NCI-H524 treated with DMSO at 0.1 percent for 48 hours (cell line): Measurements from ENCODE around the gene KDM4B.
"Not testable (repeated sequence)": the region's sequence is repeated elsewhere in the genome, so short reads cannot be mapped to it uniquely, and the experiment has no call there.

Source experiments
- DNase-seq: peaks from one replicate; lab custom pipeline; 2025; lab: John Stamatoyannopoulos, UW

The KDM4B gene

GRCh38 chr19:5150902-5151741 lies 182.2 kb downstream of the KDM4B start:
- DNase-seq: peak; percentile 62

DNA sequence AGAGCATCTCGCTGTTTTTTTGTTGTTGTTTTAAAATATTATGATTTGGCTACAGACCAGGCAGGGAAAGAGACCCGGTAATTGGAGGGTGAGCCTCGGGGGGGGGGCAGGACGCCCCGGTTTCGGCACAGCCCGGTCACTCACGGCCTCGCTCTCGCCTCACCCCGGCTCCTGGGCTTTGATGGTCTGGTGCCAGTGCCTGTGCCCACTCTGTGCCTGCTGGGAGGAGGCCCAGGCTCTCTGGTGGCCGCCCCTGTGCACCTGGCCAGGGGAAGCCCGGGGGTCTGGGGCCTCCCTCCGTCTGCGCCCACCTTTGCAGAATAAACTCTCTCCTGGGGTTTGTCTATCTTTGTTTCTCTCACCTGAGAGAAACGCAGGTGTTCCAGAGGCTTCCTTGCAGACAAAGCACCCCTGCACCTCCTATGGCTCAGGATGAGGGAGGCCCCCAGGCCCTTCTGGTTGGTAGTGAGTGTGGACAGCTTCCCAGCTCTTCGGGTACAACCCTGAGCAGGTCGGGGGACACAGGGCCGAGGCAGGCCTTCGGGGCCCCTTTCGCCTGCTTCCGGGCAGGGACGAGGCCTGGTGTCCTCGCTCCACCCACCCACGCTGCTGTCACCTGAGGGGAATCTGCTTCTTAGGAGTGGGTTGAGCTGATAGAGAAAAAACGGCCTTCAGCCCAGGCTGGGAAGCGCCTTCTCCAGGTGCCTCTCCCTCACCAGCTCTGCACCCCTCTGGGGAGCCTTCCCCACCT lies 183.3 kb downstream of the KDM4B start:
- DNase-seq: no peak

DNA sequence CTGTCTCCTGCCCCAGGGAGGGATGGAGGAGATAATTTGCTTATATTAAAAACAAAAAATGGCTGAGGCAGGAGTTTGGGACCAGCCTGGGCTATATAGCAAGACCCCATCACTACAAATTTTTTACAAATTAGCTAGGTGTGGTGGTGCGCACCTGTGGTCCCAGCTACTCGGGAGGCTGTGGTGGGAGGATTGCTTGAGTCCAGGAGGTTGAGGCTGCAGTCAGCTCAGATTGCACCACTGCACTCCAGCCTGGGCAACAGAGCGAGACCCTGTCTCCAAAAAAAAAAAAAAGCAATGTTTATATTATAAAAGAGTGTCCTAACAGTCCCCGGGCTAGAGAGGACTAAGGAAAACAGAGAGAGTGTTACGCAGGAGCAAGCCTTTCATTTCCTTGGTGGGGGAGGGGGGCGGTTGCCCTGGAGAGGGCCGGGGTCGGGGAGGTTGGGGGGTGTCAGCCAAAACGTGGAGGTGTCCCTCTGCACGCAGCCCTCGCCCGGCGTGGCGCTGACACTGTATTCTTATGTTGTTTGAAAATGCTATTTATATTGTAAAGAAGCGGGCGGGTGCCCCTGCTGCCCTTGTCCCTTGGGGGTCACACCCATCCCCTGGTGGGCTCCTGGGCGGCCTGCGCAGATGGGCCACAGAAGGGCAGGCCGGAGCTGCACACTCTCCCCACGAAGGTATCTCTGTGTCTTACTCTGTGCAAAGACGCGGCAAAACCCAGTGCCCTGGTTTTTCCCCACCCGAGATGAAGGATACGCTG lies 184.0 kb downstream of the KDM4B start:
- DNase-seq: no peak

DNA sequence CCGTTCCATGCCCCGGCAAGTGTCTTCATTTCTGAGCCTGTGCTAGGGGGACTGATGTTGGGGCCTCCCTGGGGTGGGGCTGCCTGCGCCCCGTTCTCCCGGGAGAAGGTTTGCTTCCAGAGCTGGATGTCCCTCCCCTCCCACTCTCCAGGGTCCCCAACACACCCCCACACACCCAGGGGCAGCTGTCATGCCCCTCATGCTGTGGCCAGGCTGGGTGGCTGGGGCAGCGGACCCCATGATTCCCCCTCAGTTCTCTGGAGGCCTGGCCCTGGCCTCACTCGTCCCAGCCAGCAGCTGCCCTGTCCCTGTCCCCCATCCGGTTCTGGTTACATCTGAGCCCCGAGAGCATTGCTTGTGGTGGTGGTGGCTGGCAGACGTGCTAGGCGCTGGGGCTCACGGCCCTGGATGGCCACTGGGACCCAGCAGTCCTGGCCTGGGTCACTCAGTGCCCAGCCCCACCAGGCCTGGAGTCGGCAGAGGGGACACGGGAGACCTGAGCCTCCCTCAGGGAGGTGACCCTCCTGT lies 184.8 kb downstream of the KDM4B start:
- no peak for DNase-seq

- no peak for DNase-seq
Observed at GRCh38 chr19:5154129-5154798, 185.4 kb downstream of the KDM4B start.

DNA sequence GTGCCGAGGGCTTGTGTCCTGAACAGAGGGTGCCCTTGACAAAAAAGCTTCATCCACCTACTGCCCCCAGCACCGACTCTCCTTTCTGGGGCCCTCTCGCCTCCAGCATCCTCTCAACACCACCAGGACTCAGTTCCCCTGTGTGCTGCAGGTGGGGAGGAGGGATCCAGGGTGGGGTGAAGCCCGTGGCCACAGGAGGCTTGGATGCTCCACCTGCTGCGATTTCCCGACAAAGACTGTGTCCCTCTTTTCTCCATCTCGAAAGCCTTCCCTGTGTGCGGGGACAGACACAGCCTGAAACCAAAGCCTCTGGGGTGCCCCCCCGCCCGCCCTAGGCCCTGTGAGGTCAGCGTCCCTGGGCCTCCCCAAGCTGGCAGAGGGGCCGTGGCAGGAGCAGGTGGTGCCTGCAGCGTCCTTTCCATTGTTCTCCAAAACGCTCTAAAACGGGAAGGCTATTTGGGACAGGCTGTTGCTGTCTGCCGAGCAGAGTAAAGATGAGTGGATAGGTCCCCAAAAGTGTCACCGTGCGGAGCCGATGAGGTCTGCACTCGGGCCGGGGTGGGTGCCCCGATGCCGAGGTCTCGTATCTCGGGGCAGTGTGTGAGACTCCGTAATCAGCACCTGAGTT lies 186.0 kb downstream of the KDM4B start:
- DNase-seq: no peak

DNA sequence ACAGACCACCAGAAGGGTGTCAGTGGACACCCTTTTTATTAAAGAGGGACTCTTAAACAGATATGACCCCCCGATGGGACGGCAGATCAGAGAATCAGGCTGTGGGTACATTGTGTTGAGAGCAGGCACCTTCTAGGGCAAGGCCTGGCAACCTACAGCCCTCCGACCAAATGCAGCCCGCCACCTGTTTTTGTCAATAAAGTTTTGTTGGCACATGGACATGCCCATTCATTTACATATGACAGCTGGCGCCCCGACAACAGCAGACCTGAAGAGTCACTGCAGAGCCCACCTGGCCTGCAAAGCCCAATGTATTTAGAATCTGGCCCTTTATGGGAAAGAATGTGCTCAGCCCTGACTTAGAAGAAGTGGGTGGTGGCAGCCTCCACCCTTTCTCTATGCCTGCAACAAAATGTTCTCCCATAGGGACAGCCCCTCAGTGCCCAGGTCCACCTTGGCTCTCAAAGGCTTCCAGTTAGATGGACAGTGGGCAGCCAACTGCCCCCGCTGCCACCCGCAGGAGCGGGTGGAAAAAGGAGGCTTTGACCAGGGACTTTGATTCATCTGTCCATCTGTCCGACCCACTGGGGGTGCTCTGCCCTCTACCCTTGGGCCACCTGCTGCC lies 186.8 kb downstream of the KDM4B start:
- DNase-seq: peak; percentile 78

DNA sequence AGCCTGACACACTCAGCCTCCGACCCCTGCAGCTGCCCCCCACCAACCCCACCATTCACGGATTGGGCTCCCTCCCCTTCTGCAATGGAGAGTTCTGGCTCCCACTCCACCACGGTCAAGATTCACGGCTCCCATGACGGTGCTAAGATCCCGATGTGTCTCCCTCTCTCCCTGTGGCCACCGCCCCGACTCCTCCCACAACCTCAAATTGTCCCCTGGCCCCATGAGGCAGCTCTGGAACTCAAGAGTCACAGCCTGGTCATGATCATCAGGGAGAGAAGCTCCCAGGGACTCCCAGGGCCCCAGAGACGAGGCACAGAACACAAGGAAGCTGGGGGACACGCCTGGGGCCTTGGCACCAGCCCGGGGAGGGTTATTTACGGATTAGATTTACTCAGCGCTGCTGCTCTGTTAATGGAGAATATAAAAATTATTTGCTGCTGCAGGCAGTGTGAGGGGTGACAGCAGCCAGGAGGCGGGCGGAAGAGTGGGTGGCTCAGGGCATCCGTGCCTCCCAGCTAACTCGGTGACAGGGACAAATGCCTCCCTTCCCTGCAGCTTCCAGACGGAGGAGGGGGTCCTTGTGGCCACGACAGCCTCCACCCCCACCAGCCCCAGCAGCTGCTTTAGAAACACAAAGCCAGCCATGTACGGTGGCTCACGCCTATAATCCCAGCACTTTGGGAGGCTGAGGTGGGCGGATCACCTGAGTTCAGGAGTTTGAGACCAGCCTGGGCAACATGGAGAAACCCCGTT lies 187.5 kb downstream of the KDM4B start:
- DNase-seq: no peak

GRCh38 chr19:5157186-5157585 lies 188.3 kb downstream of the KDM4B start:
- no peak for DNase-seq

DNA sequence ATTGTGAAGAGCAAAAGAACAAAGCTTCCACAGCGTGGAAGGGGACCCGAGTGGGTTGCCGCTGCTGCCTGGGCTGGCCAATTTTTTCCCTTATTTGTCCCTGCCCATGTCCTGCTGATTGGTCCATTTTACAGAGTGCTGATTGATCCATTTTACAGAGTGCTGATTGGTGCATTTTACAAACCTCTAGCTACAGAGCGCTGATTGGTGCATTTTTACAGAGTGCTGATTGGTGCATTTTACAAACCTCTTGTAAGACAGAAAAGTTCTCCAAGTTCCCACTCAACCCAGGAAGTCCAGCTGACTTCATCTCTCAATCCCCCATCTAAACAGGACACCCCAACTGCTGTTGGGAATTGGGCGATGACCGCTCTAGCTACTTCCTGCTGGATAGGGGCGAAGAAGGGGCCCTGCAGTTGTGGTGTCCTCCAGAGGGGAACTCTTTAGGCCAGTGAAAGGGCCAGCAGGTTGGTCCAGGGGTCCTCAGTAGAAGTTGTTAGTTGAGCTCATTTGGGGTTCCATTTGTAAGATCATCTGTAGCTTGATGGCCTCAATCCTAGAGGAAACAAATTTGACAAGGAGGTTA lies 189.7 kb downstream of the KDM4B start:
- not testable (repeated sequence) for DNase-seq

GRCh38 chr19:5160158-5160795 lies 191.4 kb downstream of the KDM4B start:
- DNase-seq: not testable (repeated sequence)

DNA sequence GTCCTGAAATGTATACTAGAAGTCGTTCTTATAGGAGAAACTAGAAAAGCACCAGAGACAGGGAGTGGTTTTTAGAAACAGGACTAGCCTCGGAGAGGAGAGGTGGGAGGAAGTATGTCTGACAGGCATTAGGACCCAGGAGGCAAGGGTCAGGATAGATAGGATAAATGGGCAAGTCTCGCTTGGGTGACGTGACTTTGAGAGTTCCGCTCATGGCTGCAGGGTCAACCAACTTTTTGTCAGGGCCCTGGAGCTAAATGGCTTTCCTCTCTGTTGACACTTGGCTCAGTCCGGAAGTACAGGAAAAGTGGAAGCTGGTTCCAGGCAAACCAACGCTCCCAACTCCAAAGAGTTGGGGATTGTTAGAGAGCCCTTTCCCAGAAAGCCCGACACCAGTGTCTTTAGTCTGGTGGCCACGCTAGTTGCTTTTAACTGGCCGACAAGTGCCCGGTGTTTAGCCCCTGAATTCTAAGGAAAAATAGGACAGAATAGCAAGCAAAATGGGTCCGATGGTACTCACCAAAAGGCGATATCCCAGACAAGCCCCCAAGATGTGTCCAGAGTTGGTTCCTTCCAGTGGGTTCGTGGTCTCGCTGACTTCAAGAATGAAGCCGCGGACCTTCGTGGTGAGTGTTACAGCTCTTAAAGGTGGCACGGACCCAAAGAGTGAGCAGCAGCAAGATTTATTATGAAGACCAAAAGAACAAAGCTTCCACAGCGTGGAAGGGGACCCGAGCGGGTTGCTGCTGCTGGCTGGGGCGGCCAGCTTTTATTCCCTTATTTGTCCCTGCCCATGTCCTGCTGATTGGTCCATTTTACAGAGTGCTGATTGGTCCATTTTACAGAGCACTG lies 196.2 kb downstream of the KDM4B start:
- not testable (repeated sequence) for DNase-seq

DNA sequence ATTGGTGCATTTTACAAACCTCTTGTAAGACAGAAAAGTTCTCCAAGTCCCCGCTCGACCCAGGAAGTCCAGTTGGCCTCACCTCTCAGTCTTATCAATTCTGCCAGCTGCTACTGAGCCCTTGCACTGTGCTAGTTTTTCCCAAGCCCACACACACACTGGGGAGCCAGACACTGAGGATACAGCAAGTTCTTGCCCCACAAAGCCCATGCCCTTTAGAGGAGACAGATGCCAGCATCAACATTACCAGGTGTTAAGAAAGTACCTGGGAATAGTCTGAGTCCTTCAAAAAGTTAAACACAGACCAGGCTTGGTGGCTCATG lies 196.7 kb downstream of the KDM4B start:
- DNase-seq: no peak

DNA sequence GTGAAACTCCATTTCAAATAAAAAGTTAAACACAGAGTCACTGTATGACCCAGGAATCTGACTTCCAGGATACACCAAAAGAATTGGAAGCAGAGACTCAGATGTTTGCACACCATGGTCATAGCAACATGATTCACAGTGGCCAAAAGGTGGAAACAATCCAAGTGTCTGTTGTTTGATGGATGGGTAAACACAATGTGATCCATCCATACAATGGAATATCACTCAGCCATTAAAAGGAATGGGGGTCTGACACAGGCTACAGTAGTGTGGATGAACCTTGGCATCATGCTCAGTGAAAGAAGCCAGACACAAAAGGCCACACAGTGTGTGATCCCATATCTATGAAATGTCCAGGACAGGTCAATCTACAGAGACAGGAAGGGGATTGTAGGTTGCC lies 197.3 kb downstream of the KDM4B start:
- no peak for DNase-seq

DNA sequence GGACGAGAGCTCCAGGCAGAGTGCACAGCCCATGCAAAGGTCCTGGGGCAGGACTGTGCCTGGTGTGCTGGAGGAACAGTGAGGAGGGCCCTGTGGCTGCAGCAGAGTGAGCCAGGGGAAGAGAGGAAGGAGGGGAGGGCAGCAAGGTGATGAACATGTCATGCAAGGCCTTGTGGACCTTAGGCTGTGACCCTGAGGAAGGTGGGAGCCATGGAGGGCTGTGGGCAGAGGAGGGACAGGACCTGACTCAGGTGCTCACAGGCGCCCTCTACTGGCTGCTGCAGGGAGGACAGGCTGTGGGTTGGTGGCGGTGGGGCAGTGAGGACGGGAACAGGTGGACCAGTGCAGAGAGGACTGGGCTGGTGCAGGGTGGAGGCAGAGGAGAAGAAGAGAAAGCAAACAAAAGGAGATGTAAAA lies 201.4 kb downstream of the KDM4B start:
- DNase-seq: no peak

DNA sequence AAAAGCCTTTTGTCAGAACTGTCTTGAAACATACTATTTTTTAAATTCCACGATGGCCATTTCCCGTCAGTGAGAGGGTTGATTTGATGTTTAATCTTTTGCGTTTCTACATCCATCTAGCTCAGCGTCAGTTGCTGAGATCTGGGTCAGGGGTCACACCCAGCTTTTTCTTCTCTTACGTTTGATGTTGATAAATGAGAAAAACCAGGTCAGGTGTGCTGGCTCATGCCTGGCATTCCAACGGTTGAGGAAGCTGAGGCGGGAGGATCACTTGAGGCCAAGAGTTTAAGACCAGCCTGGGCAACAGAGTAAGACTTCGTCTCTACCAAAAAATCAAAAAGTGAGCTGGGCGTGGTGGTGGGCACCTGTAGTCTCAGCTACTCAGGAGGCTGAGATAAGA lies 202.8 kb downstream of the KDM4B start:
- DNase-seq: no peak

DNA sequence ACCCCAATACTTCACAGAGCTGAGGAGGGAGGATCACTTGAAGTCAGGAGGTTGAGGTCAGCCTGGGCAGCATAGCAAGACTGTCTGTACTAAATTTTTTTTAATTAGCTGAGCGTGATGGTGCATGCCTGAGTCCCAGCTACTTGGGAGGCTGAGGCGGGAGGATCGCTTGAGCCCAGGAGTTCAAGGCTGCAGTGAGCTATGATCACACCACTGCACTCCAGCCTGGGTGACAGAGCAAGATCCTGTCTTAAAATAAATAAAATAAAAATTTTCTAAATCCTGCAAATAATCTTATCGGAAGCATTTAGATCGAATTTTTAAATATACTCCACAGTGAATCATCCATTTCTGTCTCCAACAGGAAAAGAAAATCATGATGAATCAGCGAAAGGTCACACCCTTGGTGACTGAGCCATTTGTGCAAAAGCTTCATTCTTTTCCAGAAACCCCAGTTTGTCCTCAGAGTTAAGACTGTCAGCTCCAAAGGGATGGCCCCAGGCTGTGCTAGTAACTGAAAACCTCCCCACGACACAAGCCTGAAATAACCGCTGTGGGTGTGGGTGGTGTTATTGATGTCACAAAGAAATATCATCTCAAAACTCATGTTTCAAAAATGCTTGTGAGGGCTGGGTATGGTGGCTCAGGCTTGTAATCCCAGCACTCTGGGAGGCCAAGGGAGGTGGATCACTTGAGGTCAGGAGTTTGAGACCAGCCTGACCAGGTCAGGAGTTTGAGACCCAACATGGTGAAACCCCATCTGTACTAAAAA lies 204.1 kb downstream of the KDM4B start:
- no peak for DNase-seq

GRCh38 chr19:5173993-5174392 lies 205.1 kb downstream of the KDM4B start:
- no peak for DNase-seq
